Breast epithelium (tissue), 3 donors: ENCODE data around the gene CD151.

Experiments used
- CTCF ChIP-seq, 3 donors: fragments of 450-650 bp; IDR thresholded peaks; one replicate each; pipeline ENCODE4 v1.5.1; 2016 to 2017; ENCODE audit warnings: antibody characterized with exemption in 3 of 3, mild to moderate bottlenecking in 3 of 3, moderate library complexity in 3 of 3
- POLR2A ChIP-seq: fragments of 450-650 bp; IDR thresholded peaks from one replicate; pipeline ENCODE4 v1.6.1; 2016; ENCODE audit warnings: antibody characterized with exemption, mild to moderate bottlenecking, moderate library complexity

GRCh38 chr11:788009-788640 lies 44.6 kb upstream of the CD151 start:
- TF ChIP-seq CTCF (IDR thresholded peaks at IDR 0.05) (no peak), POLR2A (no peak)
